NCI-H748 (cell line): ENCODE results near the gene EGFL7.

Experiments used
- DNase-seq: peaks from one replicate; lab custom pipeline; 2025; ENCODE audit not compliant: unreplicated experiment; lab: John Stamatoyannopoulos, UW

The EGFL7 gene

DNA sequence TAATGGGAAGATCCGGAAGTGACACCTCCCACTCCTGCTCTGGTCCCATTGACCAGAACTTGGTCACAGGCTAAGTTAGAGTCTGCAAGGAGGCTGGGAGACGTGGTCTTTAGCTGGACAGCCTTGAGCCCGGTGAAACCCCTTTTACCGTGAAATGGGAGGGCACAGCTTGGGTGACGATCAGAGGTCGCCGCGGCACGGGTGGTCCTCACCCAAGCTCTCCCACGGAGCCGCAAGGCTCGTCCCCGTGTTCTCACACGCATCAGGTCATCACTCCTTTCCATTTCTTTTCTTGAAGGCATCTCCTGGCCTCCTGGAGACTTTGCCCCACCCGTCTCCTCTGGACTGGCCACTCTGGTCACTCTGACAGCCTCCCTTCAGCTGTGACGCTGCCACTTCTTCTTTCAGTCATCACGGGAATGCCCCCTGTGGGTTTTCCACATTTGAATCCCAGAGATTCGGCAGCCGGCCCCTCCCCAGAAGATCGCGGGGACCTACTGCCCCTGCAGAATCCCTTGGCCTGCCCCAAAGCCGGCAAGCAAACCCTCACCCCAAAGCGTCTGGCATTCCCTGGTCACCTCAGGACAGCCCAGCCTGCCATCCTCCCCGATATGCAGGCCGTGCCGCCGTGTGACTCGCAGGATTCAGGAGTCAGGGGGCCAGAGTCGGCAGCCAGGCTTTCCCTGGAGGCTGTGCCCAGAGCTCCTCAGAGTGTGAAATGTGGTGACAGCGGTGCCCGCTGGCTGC lies 18.9 kb upstream of the EGFL7 start:
- no peak for DNase-seq

- no peak for DNase-seq
These were observed 18.4 kb upstream of the EGFL7 start for GRCh38 chr9:136644343-136644592.

- DNase-seq = peak; percentile 65
These were observed 17.9 kb upstream of the EGFL7 start for GRCh38 chr9:136644593-136645351.

- no peak for DNase-seq
These were observed 17.3 kb upstream of the EGFL7 start for GRCh38 chr9:136645352-136645902.

GRCh38 chr9:136645903-136646754 lies 16.6 kb upstream of the EGFL7 start:
- no peak for DNase-seq

- DNase-seq = no peak
These were observed 15.6 kb upstream of the EGFL7 start for GRCh38 chr9:136646827-136647711.

DNA sequence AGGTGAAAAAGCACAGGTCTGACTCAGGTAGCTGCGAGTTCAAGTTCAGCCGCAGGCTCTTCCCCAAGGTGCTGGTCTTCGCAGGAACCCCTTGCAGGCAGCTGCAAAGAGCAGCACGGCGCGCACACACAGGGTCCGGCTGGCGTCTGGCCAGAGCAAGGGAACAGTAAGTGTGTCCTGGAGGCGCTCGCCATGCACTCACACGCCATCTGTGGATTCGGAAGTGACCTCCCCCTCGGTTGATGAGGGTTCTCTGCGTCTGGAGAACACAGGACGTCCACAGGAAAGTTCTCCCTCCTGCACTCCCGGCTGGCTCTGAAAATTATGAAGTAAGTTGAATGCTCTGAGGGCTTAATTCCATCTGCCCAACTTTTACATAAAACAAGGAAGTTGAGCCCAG lies 14.0 kb upstream of the EGFL7 start:
- no peak for DNase-seq

DNA sequence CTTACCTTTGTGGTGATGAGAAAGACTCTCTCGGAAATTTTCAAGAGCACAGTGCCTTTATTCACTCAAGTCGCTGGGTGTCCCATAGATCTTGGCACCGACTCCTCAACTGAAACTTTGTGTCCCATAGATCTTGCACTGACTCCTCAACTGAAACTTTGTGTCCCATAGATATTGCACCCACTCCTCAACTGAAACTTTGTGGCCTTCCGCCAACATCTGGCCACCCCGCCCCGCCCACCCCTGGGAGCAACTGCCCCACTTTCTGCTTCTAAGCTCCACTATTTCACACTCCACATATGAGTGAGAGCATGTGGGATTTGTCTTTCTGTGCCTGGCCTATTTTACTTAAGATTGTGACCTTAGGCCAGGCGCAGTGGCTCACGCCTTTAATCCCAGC lies 12.7 kb upstream of the EGFL7 start:
- no peak for DNase-seq

DNA sequence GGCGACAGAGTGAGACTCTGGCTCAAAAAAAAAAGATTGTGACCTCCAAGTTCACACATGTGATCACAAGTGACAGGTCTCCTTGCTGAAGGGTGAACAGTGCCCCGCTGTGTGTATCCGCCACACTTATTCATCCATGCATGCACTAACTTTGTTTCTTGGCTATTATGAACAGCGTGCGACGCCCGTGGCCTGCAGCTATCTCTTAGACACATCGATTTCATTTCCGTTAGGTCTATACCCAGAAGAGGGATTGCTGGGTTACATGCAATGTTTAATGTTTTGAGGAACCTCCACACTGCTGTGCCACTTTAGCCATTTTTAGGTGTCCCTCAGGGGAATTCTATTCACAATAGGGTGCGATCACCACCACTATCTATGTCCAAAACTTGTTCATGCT lies 12.1 kb upstream of the EGFL7 start:
- no peak for DNase-seq

DNA sequence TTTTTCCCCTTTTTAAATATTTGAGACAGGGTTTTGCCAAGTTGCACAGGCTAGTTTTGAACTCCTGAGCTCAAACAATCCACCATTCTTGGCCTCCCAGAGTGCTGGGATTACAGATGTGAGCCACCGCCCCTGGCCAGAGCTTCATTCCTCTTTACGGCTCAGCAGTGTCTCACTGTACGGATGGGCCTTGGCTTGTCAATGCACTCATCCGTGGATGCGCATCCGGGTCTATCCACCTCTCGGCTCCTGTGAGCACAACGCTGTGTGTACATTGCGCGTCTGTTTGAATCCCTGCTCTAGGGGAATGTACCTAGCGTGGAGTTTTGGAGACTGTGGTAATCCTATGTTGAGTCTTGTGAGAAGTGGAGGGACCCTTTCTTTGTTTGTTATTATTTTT lies 10.9 kb upstream of the EGFL7 start:
- DNase-seq = no peak

- no peak for DNase-seq
These were observed 9.2 kb upstream of the EGFL7 start for GRCh38 chr9:136653323-136654079.

DNA sequence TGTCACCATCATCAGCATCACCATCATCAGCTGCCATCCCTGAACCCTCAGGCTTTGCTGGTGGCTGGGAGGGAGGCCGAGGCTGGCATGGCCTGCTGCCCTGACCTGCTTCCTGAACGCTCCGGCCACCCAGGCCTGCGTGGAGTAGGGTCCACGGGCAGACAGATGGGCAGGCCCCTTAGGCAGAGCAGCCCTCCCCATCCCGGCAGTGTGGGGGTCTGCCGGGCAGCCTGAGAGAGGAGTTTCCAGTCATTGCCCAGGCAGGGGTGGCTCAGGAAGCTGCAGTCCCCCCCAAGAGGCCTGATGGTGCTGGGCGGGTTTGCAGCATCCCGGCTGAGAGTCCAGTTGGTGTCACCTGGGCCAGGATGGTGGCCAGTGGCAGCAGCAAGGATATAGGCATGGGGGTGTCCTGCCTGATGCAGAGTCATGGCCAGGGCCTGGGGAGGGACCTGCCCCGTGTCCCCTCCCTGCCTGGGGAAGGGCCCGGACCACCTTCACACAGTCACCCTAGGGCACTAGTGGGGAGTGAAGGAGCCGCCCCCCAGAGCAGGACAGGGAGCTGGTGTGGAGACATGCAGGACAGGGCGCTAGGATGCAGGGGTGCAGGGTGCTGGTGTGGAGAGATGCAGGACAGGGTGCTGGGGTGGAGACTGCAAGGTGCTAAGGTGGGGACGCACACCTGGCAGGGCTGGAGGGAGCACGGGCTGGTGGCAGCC lies 7.7 kb upstream of the EGFL7 start:
- DNase-seq = no peak

- no peak for DNase-seq
These were observed 7.1 kb upstream of the EGFL7 start for GRCh38 chr9:136655536-136656182.

- no peak for DNase-seq
These were observed 6.5 kb upstream of the EGFL7 start for GRCh38 chr9:136656183-136656738.

GRCh38 chr9:136656795-136657611 lies 5.7 kb upstream of the EGFL7 start:
- peak; percentile 27 for DNase-seq

DNA sequence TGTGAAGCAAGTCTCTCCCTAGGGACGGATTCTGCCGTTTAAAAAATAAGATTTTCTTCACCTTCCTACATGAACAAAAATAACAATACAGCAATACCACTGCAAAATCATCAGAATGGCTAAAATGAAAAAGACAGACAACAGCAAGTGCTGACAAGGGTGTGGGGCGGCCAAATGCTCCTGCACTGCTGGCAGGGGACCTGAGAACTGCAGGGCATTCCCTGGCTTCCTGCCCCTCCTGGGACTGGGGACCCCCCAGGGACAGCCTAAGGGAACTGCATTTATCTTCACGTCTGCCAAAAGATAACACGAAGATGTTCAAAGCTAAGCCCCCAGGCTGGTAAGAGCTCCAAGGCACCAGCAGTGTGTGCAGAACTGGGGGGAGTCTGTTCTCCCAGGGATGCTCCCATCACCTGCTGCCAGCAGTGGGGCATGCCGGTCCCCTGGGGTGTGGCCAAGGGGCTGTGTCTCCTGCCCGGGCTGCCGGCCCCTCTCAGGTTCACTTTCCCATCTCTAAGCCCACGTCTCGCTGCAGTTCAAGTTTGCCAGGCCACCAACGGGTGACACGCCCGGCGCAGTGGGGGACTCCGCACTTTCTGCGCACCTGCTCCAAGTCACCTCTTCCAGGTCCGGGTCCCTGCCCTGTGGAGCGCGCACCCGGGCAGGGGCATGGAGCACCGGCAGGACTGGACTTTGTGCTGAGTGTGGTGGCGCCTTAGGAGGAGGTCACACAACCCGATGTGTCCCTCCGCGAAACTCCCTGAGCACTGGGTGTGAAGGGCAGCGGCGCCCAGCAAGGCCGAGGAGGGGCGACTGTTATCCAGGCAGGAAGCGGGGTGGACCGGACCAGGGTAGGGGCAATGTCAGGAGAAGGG lies 4.5 kb upstream of the EGFL7 start:
- DNase-seq = no peak
